COLO829 (cell line): ENCODE measurements around the gene C2orf78.
"Not testable (repeated sequence)": the region's sequence is repeated elsewhere in the genome, so short reads cannot be mapped to it uniquely, and the experiment has no call there.

Experiments
- DNase-seq: peaks from one replicate; pipeline ENCODE4 v3.0.0; 2012; ENCODE audit warnings: low spot score

C2orf78 gene, protein sequence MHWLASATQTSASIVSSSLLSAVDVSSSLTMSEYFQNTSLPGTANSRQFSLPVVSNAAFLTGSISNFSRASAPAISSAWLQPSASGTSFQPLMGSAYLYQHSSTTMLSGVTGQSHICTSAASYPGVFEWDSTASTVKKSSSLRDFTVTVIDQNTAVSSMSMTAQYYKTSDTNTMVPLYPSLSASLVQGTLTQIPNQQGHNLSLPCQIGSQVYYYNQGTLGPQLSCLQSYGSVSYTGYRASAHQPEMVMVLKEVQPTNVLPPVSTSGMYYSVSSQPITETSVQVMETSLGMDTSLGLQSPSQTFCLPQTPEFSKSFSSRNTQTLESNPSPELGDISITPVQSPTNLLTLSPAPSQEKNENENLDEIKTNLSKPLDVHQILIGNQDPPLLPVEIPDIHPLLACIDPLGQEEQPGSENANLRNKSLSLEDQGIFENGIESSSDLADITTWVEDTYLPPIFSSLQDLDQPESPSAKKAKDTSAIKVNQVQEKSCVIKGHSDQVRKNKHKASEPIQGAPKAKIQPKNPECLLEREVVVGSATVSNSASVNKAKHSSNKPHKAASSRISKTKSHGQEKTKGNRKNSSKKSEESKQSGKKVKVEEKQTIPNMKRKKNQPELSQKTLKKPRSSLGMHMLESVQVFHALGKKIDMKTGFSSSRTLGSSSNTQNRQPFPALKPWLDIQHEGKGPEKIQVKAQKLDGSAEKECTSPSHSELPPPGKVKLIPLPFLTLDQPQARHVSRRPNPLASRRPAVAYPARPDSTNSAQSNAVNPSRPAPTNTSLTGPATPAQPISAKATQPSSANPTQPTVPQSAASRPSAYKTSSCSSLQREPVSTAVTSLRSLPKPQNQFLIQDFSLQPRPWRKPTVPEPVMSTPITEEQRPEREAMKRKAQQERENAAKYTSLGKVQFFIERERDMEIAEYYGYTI

GRCh38 chr2:73783883-73784282, at the start of gene C2orf78:
C2orf78 (plus strand) TSS chr2:73784183; CDS start chr2:73784310, 127 bp downstream.
- DNase-seq = not testable (repeated sequence)

GRCh38 chr2:73736378-73736777, 47.6 kb upstream of the C2orf78 start:
- DNase-seq = no peak

DNA sequence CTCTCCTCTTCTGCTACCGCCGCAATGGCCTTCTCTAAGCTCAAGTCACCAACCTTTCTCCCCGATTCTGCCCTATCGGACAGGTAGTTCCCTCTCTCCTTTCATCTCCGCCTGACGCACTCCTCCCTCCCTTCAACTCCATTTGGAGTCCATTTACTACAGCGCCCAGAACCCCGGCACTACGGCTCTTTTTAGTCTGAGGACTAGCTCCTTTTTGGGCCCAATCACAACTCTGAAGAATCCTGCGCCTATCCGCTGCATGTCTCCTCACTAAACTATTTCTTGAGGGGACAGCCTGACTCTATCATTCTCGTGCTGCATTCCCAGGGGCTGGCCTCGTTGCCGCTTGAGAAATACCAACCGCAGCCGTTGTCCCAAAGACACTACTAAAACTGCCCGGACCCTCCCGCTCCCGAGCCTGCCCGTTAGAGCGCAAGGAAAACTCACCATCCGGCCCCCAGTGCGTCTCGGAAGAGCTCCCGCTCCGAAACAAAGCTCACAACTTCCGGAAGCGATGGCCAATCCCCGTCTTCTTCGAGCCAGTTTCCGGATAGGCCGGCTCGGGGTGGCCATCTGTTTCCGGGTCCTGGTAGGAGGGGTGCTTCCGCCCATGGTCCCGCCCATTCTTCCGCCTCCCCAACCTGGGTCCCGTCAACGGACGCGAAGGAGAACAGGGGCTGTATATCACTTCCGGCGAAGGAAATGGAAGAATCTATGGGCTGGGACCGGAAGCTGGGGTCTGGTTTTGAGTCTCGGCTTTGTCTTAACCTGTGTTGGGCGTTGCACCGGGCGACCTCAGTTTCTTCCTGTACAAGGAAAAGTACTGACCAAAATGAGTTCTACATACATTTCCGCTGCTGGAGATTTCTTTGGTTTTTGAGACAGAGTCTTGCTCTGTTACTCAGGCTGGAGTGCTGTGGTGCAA, 46.9 kb upstream of the C2orf78 start, which contains the start of gene TPRKB:
Gene TPRKB, minus strand, starts transcription at position 491 of the 925 bp plus-strand sequence. CDS start 2,776 bp downstream, outside the sequence.
- DNase-seq = peak; percentile 98

DNA sequence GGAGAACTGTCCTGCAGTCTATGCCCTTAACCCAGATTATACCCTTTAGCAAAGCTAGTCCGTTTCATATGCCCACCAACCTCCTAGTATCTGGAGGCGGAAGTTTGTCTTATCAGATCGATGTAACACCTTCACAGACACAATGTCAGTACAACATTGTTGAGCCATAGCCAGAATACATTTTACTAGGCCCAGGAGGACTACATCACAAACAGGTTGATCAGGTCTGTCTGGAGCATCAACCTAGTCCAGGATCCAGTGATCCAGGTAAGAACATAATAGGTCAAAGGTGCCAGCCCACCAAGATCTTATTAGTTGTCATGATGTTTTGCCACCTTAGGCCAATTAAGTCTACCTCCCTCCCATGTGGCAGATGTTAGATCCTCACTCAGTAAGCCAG, 44.9 kb upstream of the C2orf78 start:
- no peak for DNase-seq

GRCh38 chr2:73740767-73741166, 43.2 kb upstream of the C2orf78 start:
- DNase-seq = no peak

DNA sequence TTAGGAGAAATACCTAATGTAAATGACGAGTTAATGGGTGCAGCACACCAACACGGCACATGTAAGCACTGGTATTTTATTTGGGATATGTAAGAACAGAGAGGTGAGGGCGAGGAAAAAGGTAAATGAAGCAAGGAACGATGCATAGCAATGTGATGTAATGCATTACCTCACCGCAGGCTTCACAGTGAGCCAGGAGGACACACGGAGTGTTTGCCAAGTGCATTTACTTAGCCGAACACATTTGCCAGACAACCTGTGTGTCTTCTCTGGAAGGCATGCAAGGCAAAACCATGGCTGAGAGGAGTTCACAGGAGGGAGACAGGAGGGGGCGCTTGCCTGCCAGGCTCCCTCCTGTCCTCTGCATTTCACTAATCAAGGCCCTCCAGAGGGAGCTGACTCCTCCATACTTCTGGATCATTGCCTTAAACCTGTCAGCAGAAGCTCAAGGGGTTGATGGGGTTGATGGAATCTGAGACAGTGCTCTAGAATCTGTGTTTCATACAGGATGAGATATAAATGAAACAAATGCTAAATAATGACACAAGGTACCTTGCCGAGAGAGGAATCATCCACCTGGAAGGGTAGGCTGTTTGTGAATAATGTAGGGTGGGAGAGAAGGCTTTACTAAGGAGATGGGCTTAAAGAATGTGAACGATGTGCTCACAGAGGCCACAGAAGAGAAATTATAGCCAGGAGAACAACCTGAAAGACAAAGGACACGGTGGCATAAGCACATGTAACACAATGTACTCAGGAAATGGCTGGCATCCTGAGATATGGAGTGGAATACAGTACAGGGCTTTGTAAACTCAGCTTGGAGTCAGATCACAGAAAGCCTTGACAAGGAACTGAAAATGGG, 37.7 kb upstream of the C2orf78 start:
- no peak for DNase-seq

- DNase-seq = no peak
Observed at GRCh38 chr2:73746877-73747208, 37.1 kb upstream of the C2orf78 start.

GRCh38 chr2:73749314-73749713, 34.7 kb upstream of the C2orf78 start:
- no peak for DNase-seq

GRCh38 chr2:73754332-73754731, 29.7 kb upstream of the C2orf78 start:
- not testable (repeated sequence) for DNase-seq

DNA sequence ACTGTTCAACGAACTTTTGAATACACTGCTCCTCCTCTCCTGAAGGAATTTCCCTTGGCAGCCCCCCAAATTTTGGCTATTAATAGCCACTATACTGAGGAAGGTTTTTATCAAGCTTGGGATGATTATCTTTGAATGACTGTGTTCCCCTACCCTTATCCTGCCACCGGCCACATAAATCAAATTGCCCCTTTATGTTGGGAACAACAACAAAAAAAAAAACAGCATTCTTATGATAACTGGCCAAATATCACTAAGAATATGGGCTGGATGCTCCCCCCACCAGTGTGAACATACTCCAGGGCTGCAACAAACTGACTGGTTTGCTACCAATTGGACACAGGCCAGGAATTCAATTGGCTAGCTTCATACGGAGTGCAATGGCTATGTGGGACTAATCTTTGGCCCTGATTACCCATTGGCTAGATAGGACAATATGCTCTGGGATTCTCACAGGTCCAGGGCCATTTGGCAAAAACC, 24.7 kb upstream of the C2orf78 start:
- DNase-seq = peak; percentile 26

GRCh38 chr2:73759904-73760303, 24.1 kb upstream of the C2orf78 start:
- no peak for DNase-seq

- DNase-seq = no peak
Observed at GRCh38 chr2:73762571-73762970, 21.4 kb upstream of the C2orf78 start.

DNA sequence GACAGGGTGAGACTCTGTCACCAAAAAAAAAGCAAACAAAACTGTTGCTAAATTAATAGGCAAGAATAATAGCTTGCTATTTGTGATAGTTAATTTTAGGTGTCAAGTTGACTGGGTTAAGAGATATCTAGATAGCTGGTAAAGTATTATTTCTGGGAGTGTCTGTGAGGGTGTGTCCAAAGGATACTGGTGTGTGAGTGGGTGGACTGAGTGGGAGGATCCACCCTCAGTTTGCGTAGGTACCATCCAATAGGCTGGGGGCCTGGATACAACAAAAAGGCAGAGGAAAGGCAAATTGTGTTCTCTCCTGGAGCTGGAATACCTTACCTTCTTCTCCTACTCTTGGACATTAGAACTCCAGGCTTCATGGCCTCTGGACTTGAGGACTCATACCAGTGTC, 19.0 kb upstream of the C2orf78 start:
- DNase-seq = no peak

- no peak for DNase-seq
Observed at GRCh38 chr2:73766349-73766748, 17.6 kb upstream of the C2orf78 start.

DNA sequence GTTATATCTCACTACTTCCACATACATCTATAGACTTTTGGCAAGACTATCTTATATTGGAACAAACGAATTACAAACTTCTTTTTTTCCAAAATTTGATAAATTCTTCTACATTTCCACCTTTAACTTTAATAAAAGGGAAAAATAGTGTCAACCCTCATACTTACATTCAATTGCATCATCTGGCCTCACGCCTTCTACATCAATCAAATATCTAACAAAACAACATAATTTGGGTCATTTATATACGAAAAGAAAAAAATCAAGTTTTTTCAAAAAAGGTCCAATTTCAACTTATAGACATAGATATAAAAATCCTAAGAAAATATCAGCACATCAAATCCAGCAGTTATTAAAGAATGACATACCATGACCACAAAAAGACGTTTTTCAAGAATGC, 17.0 kb upstream of the C2orf78 start:
- DNase-seq = no peak

DNA sequence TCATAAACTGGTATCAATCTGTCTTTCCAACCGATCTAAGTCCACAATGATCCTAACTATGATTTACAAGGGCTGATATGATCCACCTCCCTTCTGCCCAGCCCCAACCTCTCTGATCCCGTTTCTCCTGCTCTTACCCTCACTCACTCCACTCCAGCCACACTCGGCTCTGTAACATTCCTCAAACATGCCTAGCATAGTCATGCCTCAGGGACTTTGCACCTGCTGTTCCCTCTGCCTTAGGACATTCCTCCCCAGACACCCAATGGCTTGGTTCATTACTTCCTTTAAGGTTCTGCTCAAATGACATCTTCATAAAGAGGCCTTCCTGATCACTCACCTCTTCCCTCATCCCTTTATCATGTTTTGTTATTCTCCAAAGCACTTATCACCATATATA, 13.3 kb upstream of the C2orf78 start:
- DNase-seq = no peak

GRCh38 chr2:73772819-73773218, 11.2 kb upstream of the C2orf78 start:
- DNase-seq = no peak

DNA sequence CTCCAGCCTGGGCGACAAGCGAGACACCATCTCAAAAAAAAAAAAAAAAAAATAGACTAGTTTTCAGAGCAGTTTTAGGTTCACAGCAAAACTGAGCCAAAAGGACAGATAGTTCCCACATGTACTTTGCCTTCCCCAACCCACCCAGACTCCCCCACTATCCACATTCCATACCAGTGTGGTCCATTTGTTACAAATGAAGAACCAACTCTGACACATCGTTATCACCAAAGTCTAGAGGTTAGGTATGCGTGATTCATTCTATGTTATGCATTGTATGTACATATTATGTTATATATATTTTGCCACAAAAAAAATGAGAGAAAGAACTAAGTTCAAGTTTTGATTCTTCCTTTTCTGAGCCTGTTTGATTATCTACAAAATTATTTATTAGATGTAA, 7.6 kb upstream of the C2orf78 start:
- DNase-seq = no peak

DNA sequence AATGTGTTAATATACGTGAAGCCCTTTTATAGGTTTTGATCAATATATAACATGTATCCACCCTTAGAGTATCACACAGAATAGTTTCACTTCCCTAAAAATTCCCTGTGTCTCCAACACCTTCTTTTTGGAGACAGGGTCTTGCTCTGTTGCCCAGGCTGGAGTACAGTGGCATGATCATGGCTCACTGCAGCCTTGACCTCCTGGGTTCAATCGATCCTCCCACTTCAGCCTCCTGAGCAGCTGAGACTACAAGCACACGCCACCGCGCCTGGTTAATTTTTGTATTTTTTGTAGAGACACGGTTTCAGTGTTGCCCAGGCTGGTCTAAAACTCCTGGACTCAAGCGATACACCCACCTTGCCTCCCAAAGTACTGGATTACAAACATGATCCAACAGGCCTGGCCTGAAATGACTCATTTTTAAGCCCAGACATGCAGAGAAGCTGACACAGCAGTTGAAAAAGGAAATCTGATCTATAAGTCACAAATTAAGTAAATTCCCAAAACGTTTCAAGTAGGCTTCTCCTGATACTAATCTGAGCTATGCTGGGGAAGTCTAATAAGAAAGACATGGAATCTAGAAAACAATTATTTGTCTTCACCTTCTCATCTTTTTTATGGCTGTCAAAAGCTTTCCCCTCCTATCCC, 7.0 kb upstream of the C2orf78 start:
- DNase-seq = no peak

GRCh38 chr2:73778867-73779466, 5.0 kb upstream of the C2orf78 start:
- DNase-seq = not testable (repeated sequence)
